Coronary artery (tissue), 2 donors: Measurements from ENCODE around the gene IL2RA.

Experiments used
- DNase-seq: peaks from one replicate; pipeline ENCODE4 v3.0.0-alpha.2; 2017; ENCODE audit warnings: low spot score
- H3K27ac ChIP-seq, 2 donors: fragments of 200-600 bp; sonication (generic); one replicate each; pipeline ENCODE4 v1.5.1; 2016 to 2019
- H3K4me3 ChIP-seq: fragments of 200-600 bp; sonication (generic); 2 replicates; pipeline ENCODE4 v1.5.1; 2016; ENCODE audit warnings: mild to moderate bottlenecking, moderate library complexity
- CTCF ChIP-seq: fragments of 200-600 bp; sonication (generic); IDR thresholded peaks from one replicate; pipeline ENCODE4 v1.5.1; 2019; ENCODE audit warnings: antibody characterized with exemption

Gene IL2RA

GRCh38 chr10:6012121-6012905, 49.9 kb downstream of the IL2RA start:
- no peak overlapping the region for H3K27ac ChIP-seq
- TF ChIP-seq CTCF: no peak
- no peak for DNase-seq
- H3K4me3 ChIP-seq: no peak overlapping the region

GRCh38 chr10:6011558-6011957, 50.6 kb downstream of the IL2RA start:
- TF ChIP-seq CTCF: no peak
- Histone ChIP-seq H3K27ac (no peak overlapping the region), H3K4me3 (no peak overlapping the region)
- no peak for DNase-seq

- H3K27ac ChIP-seq: no peak overlapping the region
- TF ChIP-seq CTCF: no peak
- no peak for DNase-seq
- no peak overlapping the region for H3K4me3 ChIP-seq
These were observed 51.6 kb downstream of the IL2RA start for GRCh38 chr10:6010569-6010968.

- no peak overlapping the region for H3K27ac ChIP-seq
- DNase-seq: no peak
- no peak overlapping the region for H3K4me3 ChIP-seq
- no peak for TF ChIP-seq CTCF
These were observed 52.2 kb downstream of the IL2RA start for GRCh38 chr10:6009961-6010360.

- Histone ChIP-seq H3K4me3 (peak overlapping the region; percentile 57), H3K27ac (peak overlapping the region; percentile 27 to 45)
- DNase-seq: no peak
- TF ChIP-seq CTCF: no peak
These were observed 53.0 kb downstream of the IL2RA start for GRCh38 chr10:6009150-6009549.

- no peak for DNase-seq
- Histone ChIP-seq H3K4me3 (peak overlapping the region; percentile 57), H3K27ac (peak overlapping the region; percentile 30 to 45)
- TF ChIP-seq CTCF: no peak
These were observed 53.5 kb downstream of the IL2RA start for GRCh38 chr10:6008497-6009142.

- Histone ChIP-seq H3K27ac (no peak overlapping the region), H3K4me3 (no peak overlapping the region)
- TF ChIP-seq CTCF: no peak
- DNase-seq: no peak
These were observed 55.2 kb downstream of the IL2RA start for GRCh38 chr10:6006991-6007390.
